ENCODE data around the gene MFAP3. TPM values are rescaled to one million over a fixed set of nuclear protein-coding genes. Genes with fewer than 3 reads are reported as not detected.

Gene MFAP3
- total RNA-seq = 10 to 100 TPM; 34.3 to 72.4 TPM

DNA sequence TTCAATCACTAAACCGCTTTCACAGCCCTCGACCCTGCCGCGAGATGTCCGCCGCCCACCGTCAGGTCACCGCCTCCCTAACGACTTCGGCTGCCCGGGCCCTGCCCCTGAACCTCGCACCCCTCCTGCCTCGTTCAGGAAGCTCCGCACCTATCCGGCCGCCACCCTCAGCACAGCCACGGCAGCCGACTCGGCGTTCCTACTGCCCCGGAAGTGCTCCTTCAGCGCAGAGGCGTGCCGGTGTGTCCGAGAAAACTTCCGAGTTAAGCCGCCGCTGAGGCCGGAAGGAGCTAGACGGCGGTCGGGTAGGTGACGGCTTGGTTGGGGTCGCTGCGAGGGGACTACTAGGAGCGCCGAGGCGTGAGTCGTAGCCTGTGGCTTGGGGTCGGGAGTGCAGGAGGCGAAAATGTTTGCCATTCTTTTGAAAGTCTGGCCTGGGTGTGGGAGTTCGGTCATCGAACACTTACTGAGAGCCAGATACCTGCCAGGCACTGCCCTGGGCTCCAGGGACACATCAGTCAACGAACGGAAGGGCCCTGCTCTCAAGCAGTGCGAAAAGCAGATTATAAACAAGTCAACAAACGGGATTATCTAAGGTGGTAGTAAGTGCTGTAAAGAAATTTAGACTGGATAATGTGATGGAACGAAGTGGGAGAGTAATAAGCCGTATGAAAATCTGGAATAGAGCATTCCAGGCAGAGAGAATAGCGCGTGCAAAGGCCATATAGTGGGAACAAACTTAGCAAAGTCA is at the start of gene MFAP3, which contains the start of gene FAM114A2:
TSS of gene MFAP3 (plus strand) at position 261 of the 751 bp plus-strand sequence. CDS start 10,756 bp downstream, outside the sequence.
TSS of gene FAM114A2 (minus strand) at position 204 of the 751 bp plus-strand sequence. CDS start 3,957 bp downstream, outside the sequence.
- Histone ChIP-seq H3K27me3 (no peaks in the 10 kb centered on the region), H3K36me3 (no peaks in the 10 kb centered on the region), H3K4me1 (peaks cover 0 to 57% of the 10 kb centered on the region in 2 donors), H3K27ac (peak within 1 kb of the TSS; percentile 90 to 92), H3K9me3 (no peaks in the 10 kb centered on the region), H3K4me3 (peak within 1 kb of the TSS; percentile 77 to 80)
- TF ChIP-seq CTCF (IDR thresholded peaks at IDR 0.05) = no peak
- peak; percentile 89 for DNase-seq (ENCODE audit: low spot score)

DNA sequence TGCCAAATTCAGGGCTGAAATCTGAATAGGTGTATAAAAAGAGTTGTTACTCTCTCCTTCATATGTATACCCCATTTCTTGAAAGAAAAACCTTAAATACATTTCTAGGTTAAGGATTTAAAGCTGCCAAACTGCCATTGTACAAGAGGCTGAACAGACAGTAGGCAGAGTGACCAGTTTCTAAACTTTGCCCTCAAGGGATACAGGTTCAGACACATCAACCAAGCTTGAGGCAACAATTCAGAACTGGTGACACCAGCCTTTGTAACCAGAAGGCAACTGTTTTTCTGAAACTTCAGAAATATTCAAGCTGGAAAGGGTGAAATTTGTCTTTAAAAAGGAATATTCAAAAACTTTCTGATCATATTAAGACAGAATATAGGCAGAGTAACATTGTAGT is 47.6 kb upstream of the MFAP3 start:
- H3K36me3 ChIP-seq = peaks cover 24% of the 10 kb centered on the region

GRCh38 chr5:153998010-153998409 is 40.8 kb upstream of the MFAP3 start:
- TF ChIP-seq CTCF (IDR thresholded peaks at IDR 0.05) = no peak
- no peak overlapping the region for H3K27ac ChIP-seq
- no peaks in the 10 kb centered on the region for H3K27me3 ChIP-seq
- peaks cover 34% of the 10 kb centered on the region for H3K36me3 ChIP-seq
- DNase-seq (ENCODE audit: low spot score) = no peak
- H3K4me1 ChIP-seq = peaks cover 0 to 9% of the 10 kb centered on the region in 2 donors
- no peak overlapping the region for H3K4me3 ChIP-seq
- no peaks in the 10 kb centered on the region for H3K9me3 ChIP-seq

More for the DNA sequence above, 47.6 kb upstream of the MFAP3 start:
- TF ChIP-seq CTCF (IDR thresholded peaks at IDR 0.05) = no peak
- H3K4me3 ChIP-seq = no peak overlapping the region
- no peaks in the 10 kb centered on the region for H3K9me3 ChIP-seq
- no peaks in the 10 kb centered on the region for H3K27me3 ChIP-seq
- H3K27ac ChIP-seq = no peak overlapping the region
- H3K4me1 ChIP-seq = no peaks in the 10 kb centered on the region
- no peak for DNase-seq (ENCODE audit: low spot score)

- peaks cover 0 to 13% of the 10 kb centered on the region in 2 donors for H3K4me1 ChIP-seq
- no peak for TF ChIP-seq CTCF (IDR thresholded peaks at IDR 0.05)
- no peaks in the 10 kb centered on the region for H3K9me3 ChIP-seq
- H3K36me3 ChIP-seq = peaks cover 30% of the 10 kb centered on the region
- DNase-seq (ENCODE audit: low spot score) = no peak
- no peak overlapping the region for H3K4me3 ChIP-seq
- H3K27me3 ChIP-seq = no peaks in the 10 kb centered on the region
- H3K27ac ChIP-seq = no peak overlapping the region
Observed at GRCh38 chr5:153998768-153999167, 40.0 kb upstream of the MFAP3 start.

DNA sequence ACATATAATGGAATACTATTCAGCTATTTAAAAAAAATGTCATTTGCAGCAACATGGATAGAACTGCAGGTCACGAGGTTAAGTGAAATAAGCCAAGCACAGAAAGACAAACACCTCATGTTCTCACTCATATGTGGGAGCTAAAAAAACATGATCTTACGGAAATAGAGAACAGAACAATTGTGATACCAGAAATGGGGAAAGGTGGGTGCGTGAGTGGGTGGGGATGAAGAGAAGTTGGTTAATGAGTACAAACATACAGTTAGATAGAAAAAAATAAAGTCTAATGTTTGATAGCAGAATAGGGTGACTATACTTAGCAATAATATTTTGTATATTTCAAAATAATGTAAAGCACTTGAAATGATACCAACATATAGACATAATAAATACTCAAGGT is 38.8 kb upstream of the MFAP3 start:
- Histone ChIP-seq H3K27ac (no peak overlapping the region), H3K4me3 (no peak overlapping the region), H3K36me3 (peaks cover 22% of the 10 kb centered on the region), H3K4me1 (peaks cover 0 to 13% of the 10 kb centered on the region in 2 donors), H3K9me3 (no peaks in the 10 kb centered on the region), H3K27me3 (no peaks in the 10 kb centered on the region)
- no peak for DNase-seq (ENCODE audit: low spot score)
- TF ChIP-seq CTCF (IDR thresholded peaks at IDR 0.05) = no peak
